ENCODE data around the gene BAIAP2. TPM values are rescaled to one million over a fixed set of nuclear protein-coding genes. Genes with fewer than 3 reads are reported as not detected.

BAIAP2 gene
- total and polyA plus RNA-seq, 2 of the 13 experiments (the other 11 are each of a cell fraction or from before 2014, with no cell fraction given), result 22.5 to 24.0 TPM

DNA sequence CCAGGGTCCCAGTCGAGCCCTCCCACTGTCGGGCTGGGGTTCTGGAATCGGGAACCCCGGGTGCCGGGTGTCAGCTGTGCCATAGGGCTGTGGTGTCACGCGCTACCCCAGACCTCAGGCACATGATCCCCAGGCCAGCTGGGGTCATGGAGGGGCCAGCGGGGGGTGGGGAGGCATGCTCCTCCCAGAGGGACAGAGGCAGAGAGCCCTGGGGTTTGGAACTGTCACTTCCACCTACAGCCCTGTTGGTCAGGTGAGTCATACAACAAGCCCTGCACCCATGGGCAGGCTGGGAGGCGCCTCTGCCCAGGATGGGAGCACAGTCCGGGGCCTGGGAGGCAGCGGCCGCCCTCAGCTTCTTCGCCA, 63.0 kb downstream of the BAIAP2 start (continued):
- no peak for TF ChIP-seq EP300 (IDR thresholded peaks at IDR 0.05; ENCODE audit: low read depth in 2 of 2, low read length in 2 of 2)
- 0 out of 2 replicates have a peak, but pooled peaks have one; percentile 22 for TF ChIP-seq EP300 (CRISPR knock-in tag; IDR thresholded peaks at IDR 0.05; ENCODE audit: borderline replicate concordance)
- 0 out of 2 replicates have a peak, but pooled peaks have one; percentile 9 for TF ChIP-seq BHLHE40 (IDR thresholded peaks at IDR 0.05; ENCODE audit: low read length)
- TF ChIP-seq, protein P1, sequence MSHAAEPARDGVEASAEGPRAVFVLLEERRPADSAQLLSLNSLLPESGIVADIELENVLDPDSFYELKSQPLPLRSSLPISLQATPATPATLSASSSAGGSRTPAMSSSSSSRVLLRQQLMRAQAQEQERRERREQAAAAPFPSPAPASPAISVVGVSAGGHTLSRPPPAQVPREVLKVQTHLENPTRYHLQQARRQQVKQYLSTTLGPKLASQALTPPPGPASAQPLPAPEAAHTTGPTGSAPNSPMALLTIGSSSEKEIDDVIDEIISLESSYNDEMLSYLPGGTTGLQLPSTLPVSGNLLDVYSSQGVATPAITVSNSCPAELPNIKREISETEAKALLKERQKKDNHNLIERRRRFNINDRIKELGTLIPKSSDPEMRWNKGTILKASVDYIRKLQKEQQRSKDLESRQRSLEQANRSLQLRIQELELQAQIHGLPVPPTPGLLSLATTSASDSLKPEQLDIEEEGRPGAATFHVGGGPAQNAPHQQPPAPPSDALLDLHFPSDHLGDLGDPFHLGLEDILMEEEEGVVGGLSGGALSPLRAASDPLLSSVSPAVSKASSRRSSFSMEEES (CRISPR knock-in tag; IDR thresholded peaks at IDR 0.05), result peak; percentile 16; the same call in 1 of the 2 replicates
- peak; percentile 2 for TF ChIP-seq AGO2 (optimal IDR thresholded peaks at IDR 0.05; ENCODE audit: low read depth, low read length)
- no peak for TF ChIP-seq ZNF644 (CRISPR knock-in tag; IDR thresholded peaks at IDR 0.05; ENCODE audit: low read depth)
- no peak for TF ChIP-seq MBNL3 (CRISPR knock-in tag; conservative IDR thresholded peaks at IDR 0.05)
- no peak; the same call in 1 of the 2 replicates for TF ChIP-seq NR2F6 (IDR thresholded peaks at IDR 0.05)
- TF ChIP-seq NR2F6 (CRISPR knock-in tag; IDR thresholded peaks at IDR 0.05), result peak; percentile 49; the same call in 1 of the 2 replicates
- TF ChIP-seq FOSL2 (CRISPR knock-in tag; IDR thresholded peaks at IDR 0.05), result peak; percentile 83
- TF ChIP-seq, protein P2, sequence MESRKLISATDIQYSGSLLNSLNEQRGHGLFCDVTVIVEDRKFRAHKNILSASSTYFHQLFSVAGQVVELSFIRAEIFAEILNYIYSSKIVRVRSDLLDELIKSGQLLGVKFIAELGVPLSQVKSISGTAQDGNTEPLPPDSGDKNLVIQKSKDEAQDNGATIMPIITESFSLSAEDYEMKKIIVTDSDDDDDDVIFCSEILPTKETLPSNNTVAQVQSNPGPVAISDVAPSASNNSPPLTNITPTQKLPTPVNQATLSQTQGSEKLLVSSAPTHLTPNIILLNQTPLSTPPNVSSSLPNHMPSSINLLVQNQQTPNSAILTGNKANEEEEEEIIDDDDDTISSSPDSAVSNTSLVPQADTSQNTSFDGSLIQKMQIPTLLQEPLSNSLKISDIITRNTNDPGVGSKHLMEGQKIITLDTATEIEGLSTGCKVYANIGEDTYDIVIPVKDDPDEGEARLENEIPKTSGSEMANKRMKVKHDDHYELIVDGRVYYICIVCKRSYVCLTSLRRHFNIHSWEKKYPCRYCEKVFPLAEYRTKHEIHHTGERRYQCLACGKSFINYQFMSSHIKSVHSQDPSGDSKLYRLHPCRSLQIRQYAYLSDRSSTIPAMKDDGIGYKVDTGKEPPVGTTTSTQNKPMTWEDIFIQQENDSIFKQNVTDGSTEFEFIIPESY (CRISPR knock-in tag; IDR thresholded peaks at IDR 0.05), result peak; percentile 55; the same call in 1 of the 2 replicates
- TF ChIP-seq RXRA (CRISPR knock-in tag; IDR thresholded peaks at IDR 0.05), result peak; percentile 88
- no peak for TF ChIP-seq SAP130 (CRISPR knock-in tag; IDR thresholded peaks at IDR 0.05; ENCODE audit: low read depth)
- TF ChIP-seq, protein P3, sequence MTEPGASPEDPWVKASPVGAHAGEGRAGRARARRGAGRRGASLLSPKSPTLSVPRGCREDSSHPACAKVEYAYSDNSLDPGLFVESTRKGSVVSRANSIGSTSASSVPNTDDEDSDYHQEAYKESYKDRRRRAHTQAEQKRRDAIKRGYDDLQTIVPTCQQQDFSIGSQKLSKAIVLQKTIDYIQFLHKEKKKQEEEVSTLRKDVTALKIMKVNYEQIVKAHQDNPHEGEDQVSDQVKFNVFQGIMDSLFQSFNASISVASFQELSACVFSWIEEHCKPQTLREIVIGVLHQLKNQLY (CRISPR knock-in tag; IDR thresholded peaks at IDR 0.05), result peak; percentile 60
- TF ChIP-seq, protein P4, sequence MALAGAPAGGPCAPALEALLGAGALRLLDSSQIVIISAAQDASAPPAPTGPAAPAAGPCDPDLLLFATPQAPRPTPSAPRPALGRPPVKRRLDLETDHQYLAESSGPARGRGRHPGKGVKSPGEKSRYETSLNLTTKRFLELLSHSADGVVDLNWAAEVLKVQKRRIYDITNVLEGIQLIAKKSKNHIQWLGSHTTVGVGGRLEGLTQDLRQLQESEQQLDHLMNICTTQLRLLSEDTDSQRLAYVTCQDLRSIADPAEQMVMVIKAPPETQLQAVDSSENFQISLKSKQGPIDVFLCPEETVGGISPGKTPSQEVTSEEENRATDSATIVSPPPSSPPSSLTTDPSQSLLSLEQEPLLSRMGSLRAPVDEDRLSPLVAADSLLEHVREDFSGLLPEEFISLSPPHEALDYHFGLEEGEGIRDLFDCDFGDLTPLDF (CRISPR knock-in tag; IDR thresholded peaks at IDR 0.05), result no peak
- no peak for TF ChIP-seq NR2C2 (CRISPR knock-in tag; IDR thresholded peaks at IDR 0.05; ENCODE audit: borderline replicate concordance)
- no peak for TF ChIP-seq SYNCRIP (IDR thresholded peaks at IDR 0.05; ENCODE audit: insufficient read depth, low read depth, low read length)
- TF ChIP-seq GPN1 (CRISPR knock-in tag; IDR thresholded peaks at IDR 0.05; ENCODE audit: borderline replicate concordance), result 0 out of 2 replicates have a peak, but pooled peaks have one; percentile 8
- TF ChIP-seq RARA (CRISPR knock-in tag; IDR thresholded peaks at IDR 0.05), result peak; percentile 92
